NCI-H1105 treated with DMSO at 0.1 percent for 48 hours (cell line): ENCODE results near the gene ZNF91.
"Not testable (repeated sequence)": the region's sequence is repeated elsewhere in the genome, so short reads cannot be mapped to it uniquely, and the experiment has no call there.

ENCODE experiments used
- DNase-seq: peaks from one replicate; lab custom pipeline; 2025; lab: John Stamatoyannopoulos, UW

Gene ZNF91

DNA sequence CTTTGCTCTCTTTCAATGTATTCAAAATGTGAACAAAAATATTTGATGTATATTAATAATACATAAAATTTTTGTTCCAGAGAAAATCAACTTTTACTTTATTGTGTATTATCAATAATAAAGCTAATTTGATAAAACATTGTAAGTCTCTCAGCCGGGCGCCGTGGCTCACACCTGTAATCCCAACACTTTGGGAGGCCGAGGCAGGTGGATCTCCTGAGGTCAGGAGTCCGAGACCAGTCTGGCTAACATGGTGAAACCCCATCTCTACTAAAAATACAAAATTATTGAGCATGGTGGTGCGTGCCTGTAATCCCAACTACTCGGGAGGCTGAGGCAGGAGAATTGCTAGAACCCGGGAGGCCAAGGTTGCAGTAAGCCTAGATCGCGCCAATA lies 449 bp upstream of the ZNF91 start:
- not testable (repeated sequence) for DNase-seq

- DNase-seq, result no peak
Observed at GRCh38 chr19:23394511-23394910, 760 bp downstream of the ZNF91 start.

GRCh38 chr19:23393121-23393520 lies 2.1 kb downstream of the ZNF91 start:
- DNase-seq, result no peak

DNA sequence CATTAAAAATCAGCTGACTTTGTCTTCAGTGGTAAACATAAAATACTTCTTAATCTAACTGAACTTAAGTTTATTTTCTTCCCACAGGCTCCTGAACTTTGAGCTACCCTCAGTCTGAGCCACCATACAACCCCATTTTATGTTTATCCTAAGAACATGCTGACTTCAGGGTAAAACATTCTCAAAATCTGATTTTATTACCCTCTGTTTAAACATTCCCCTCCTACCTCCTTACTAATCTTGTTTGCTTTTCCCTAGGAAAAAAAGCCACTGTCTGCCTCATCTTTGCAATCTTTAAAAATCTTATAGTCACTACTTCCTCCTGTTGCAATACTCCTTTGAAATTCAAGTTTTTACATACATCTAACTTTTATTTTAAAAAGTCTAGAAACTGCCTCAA lies 4.0 kb downstream of the ZNF91 start:
- DNase-seq, result no peak

- no peak for DNase-seq
Observed at GRCh38 chr19:23385404-23385803, 9.9 kb downstream of the ZNF91 start.

- DNase-seq, result no peak
Observed at GRCh38 chr19:23384858-23385257, 10.4 kb downstream of the ZNF91 start.

- no peak for DNase-seq
Observed at GRCh38 chr19:23384166-23384565, 11.1 kb downstream of the ZNF91 start.

- no peak for DNase-seq
Observed at GRCh38 chr19:23382955-23383354, 12.3 kb downstream of the ZNF91 start.

GRCh38 chr19:23381114-23381513 lies 14.2 kb downstream of the ZNF91 start:
- DNase-seq, result no peak

DNA sequence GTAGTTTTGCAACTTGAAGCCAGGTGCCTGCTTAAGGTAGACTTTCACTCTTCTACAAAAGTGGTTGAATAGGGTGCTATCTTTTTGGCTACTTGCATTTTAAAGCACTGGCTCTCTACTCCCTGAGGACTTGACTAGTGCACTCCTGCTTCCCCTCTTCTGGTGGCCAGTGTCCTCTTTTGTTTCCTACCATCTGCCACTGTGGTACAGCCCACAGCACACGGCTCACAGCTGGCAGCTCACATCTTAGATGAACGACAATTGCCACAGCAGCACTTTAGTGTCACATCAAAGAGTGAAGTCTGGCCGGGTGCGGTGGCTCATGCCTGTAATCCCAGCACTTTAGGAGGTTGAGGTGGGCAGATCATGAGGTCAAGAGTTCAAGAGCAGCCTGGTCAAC lies 15.6 kb downstream of the ZNF91 start:
- DNase-seq, result not testable (repeated sequence)

GRCh38 chr19:23378948-23379347 lies 16.3 kb downstream of the ZNF91 start:
- no peak for DNase-seq

DNA sequence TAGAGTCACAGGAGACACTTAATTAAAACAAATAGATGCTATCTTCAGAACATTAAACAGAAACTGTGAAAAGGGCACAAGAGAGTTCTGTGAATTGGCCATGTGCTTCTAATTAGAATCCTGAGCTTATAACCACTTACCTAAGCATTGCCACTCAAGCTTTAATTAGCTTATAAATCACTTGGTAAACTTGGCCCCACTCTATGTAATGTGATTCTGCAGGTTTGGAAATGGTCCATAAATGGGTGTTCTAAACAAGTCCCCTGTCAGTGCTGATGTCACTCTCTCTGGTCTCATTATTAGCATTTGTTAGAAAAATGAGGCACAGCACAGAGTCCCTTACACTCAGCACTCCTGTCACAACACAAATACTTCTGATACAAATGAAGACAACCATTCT lies 18.0 kb downstream of the ZNF91 start:
- DNase-seq, result peak; percentile 56

- no peak for DNase-seq
Observed at GRCh38 chr19:23366437-23366836, 28.8 kb downstream of the ZNF91 start.

GRCh38 chr19:23366031-23366430 lies 29.2 kb downstream of the ZNF91 start:
- DNase-seq, result not testable (repeated sequence)

- no peak for DNase-seq
Observed at GRCh38 chr19:23365222-23365621, 30.0 kb downstream of the ZNF91 start.

DNA sequence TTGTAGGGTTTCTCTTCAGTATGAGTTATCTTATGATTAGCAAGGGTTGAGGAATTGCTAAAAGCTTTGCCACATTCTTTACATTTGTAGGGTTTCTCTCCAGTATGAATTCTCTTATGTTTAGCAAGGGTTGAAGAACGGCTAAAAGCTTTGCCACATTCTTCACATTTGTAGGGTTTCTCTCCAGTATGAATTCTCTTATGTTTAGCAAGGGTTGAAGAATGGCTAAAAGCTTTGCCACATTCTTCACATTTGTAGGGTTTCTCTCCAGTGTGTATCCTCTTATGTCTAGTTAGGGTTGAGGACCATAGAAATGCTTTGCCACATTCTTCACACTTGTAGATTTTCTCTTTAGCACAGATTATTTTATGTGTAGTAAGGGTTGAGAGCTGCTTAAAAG lies 33.4 kb downstream of the ZNF91 start:
- DNase-seq, result not testable (repeated sequence)

DNA sequence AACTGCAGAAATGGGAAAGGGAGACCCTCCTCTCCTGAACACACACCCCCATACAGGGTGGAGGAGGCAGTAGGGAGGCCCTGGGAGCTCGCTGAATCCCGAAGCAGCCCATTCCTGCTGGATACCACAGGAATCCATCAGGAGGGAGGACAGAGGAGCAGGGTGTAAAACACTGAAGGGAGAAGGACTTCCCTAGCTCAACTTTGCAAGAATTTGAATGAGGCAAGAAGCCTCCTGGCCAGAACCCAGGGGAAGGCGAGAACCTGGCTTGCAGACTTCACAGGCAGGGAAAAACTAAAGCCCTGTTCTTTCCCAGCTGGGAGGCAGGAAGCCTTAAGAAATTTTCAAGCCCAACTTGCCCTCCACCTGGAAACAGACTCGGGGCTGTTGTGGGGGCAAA lies 43.5 kb downstream of the ZNF91 start:
- no peak for DNase-seq

DNA sequence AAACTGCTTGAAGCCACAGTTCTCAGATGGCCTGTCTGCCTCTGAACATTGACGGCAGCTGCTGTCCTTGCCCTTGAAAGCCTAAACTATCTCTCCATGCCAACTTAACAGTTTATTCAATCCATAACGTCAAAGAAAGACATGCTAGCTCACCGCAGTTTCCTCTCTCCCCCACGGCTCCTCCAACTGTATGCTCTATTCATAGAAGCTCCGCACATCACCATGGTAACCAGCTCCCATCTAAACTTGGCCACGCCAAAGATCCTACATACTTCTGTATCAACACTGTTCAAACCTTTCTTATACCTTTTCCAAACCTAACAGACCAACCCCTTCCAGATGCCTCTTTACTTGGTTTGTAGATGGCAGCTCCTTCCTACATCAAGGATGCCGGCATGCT lies 48.6 kb downstream of the ZNF91 start:
- no peak for DNase-seq

- DNase-seq, result no peak
Observed at GRCh38 chr19:23345838-23346237, 49.4 kb downstream of the ZNF91 start.

- DNase-seq, result peak; percentile 3
Observed at GRCh38 chr19:23343434-23344010, 51.7 kb downstream of the ZNF91 start.

DNA sequence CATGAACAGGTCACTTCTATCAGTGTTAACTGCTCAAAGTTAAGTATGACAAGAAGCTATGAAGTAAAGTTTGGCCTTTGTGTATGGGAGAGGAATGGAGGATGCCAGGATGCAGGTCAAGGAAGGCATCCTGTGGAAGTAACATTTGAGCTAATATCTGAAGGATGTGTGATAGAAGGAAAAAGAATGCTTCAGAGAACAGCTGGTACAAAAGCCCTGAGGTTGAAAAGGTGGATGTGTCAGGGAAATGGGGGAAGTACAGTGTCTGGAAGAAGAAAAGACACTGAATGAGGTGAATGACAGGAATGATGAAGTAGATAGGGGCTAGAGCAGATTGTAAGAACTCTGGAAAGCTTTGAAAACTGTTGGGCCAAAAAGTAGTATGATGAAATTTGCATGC lies 67.1 kb downstream of the ZNF91 start:
- no peak for DNase-seq

- DNase-seq, result no peak
Observed at GRCh38 chr19:23321953-23322549, 73.2 kb downstream of the ZNF91 start.

- not testable (repeated sequence) for DNase-seq
Observed at GRCh38 chr19:23321403-23321802, 73.9 kb downstream of the ZNF91 start.

DNA sequence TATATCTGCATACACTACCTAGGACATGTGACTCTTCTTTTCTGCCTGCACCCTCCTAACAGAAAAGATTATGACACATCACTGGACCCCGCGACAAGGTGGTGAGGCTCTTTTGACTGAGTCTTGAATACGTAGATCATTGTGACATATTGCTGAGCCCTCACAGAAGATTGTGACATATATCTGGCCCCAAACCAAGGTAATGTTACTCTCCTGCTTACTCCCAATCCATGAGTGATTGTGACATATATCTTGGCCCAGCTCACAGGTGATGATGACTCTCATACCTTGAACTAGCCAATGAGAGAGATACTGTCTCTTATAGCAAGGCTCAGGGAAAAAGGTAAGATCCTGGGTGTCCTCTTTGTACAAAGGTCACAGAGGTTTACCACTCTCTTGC lies 75.7 kb downstream of the ZNF91 start:
- not testable (repeated sequence) for DNase-seq
